DND-41 (cell line): ENCODE data around the gene GDPD4.

Source experiments
- ATAC-seq: fragments of 200-7000 bp; cut with Tn5 transposase; 3 replicates; pipeline ENCODE4 v1.9.1; 2021; ENCODE audit warnings: low read depth; ENCODE audit not compliant: insufficient read depth
- DNase-seq: peaks from one replicate; pipeline ENCODE4 v3.0.0-alpha.2; 2020
- H2AFZ ChIP-seq: 2 replicates; pipeline ENCODE4 v1.6.0; 2012; ENCODE audit warnings: low read depth, low read length
- H3K27ac ChIP-seq: 2 replicates; pipeline ENCODE4 v1.5.1; 2012; ENCODE audit warnings: low read length, inconsistent platforms
- H3K27me3 ChIP-seq: fragments of 200-600 bp; sonication (generic); 2 replicates; pipeline ENCODE4 v1.6.0; 2012; ENCODE audit warnings: low read length, mild to moderate bottlenecking, inconsistent platforms; ENCODE audit not compliant: insufficient read depth, poor library complexity
- H3K36me3 ChIP-seq: 2 replicates; pipeline ENCODE4 v1.5.1; 2012; ENCODE audit warnings: low read length, inconsistent platforms; ENCODE audit not compliant: insufficient read depth
- H3K4me1 ChIP-seq: 2 replicates; pipeline ENCODE4 v1.5.1; 2012; ENCODE audit warnings: mild to moderate bottlenecking, low read length; ENCODE audit not compliant: insufficient read depth
- H3K4me2 ChIP-seq: 2 replicates; pipeline ENCODE4 v1.6.0; 2012; ENCODE audit warnings: mild to moderate bottlenecking, moderate library complexity, low read length, inconsistent platforms; ENCODE audit not compliant: insufficient read depth
- H3K4me3 ChIP-seq, 2 experiments: fragments of 200-600 bp in 1 of 2; shearing (Covaris generic) in 1 of 2; 2 replicates each; pipeline ENCODE4 v1.5.1; 2012 to 2016; ENCODE audit warnings: inconsistent platforms in 2 of 2, low read length in 2 of 2, mild to moderate bottlenecking in 2 of 2, low read depth in 1 of 2, moderate library complexity in 1 of 2
- H3K79me2 ChIP-seq: 2 replicates; pipeline ENCODE4 v1.6.0; 2012; ENCODE audit warnings: low read length, inconsistent platforms; ENCODE audit not compliant: insufficient read depth
- H3K9ac ChIP-seq: 2 replicates; pipeline ENCODE4 v1.6.0; 2012; ENCODE audit warnings: low read depth, mild to moderate bottlenecking, inconsistent platforms, low read length, moderate library complexity
- H3K9me3 ChIP-seq: 2 replicates; pipeline ENCODE4 v1.5.1; 2012; ENCODE audit warnings: low read length, moderate library complexity, mild to moderate bottlenecking, inconsistent platforms; ENCODE audit not compliant: insufficient read depth, severe bottlenecking
- H4K20me1 ChIP-seq: 2 replicates; pipeline ENCODE4 v1.6.0; 2012; ENCODE audit warnings: low read length; ENCODE audit not compliant: insufficient read depth
- CTCF ChIP-seq: IDR thresholded peaks from 2 replicates; pipeline ENCODE4 v1.5.1; 2012; ENCODE audit warnings: borderline replicate concordance, low read length, moderate library complexity, mild to moderate bottlenecking; ENCODE audit not compliant: poor library complexity, severe bottlenecking; ENCODE audit errors: extremely low read depth
- EZH2 ChIP-seq: IDR thresholded peaks from 3 replicates; pipeline ENCODE4 v1.6.1; 2012; ENCODE audit warnings: borderline replicate concordance, low read depth, mild to moderate bottlenecking, moderate library complexity, low read length, inconsistent platforms; ENCODE audit not compliant: severe bottlenecking

Gene GDPD4

DNA sequence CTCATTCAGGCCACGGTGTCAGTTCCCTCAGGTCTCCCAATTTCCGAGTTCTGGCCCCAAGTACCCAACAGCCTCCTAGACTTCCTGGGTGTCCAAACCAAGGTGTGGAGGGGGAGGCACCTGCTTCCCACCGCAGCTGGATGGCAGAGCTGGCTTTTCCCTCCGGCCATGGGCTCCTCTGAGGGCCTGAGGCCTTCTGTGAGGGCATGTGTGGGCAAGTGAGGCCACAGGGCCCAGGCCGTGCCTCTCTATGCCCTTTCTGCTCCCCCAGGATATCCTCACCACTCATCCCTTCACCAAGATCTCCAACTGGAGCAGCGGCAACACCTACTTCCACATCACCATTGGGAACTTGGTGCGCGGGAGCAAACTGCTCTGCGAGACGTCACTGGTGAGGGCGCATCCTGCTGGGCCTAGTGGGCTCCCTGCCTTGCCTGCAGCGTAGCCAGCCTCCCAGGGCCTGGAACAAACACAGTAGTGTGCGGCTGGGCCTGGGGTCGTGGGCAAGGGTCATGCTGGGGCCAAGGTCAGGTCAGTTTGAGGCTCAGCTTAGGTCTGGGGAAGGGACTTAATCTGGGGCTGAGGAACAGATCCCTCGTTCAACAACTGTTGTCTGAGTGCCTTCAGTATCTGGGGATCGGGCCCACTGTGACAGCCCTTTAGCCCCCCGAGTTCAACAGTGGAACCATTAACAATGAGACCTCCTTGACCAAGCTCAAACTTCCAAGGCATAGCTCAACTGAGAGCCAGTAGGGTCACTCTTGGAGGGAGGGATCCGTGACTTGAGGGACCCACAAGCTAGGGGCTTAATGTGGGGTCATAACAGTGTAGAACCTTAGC lies 87.7 kb downstream of the GDPD4 start:
- DNase-seq (no peak), ATAC-seq (no peak)
- Histone ChIP-seq H4K20me1 (no peaks in the 10 kb centered on the region), H3K79me2 (no peaks in the 10 kb centered on the region), H3K27ac (no peak overlapping the region), H2AFZ (no peak overlapping the region), H3K9ac (no peak overlapping the region), H3K36me3 (no peaks in the 10 kb centered on the region), H3K4me2 (no peak overlapping the region), H3K4me3 (no peak overlapping the region), H3K4me1 (no peaks in the 10 kb centered on the region), H3K9me3 (no peaks in the 10 kb centered on the region), H3K27me3 (no peaks in the 10 kb centered on the region)
- TF ChIP-seq CTCF (no peak), EZH2 (no peak)

DNA sequence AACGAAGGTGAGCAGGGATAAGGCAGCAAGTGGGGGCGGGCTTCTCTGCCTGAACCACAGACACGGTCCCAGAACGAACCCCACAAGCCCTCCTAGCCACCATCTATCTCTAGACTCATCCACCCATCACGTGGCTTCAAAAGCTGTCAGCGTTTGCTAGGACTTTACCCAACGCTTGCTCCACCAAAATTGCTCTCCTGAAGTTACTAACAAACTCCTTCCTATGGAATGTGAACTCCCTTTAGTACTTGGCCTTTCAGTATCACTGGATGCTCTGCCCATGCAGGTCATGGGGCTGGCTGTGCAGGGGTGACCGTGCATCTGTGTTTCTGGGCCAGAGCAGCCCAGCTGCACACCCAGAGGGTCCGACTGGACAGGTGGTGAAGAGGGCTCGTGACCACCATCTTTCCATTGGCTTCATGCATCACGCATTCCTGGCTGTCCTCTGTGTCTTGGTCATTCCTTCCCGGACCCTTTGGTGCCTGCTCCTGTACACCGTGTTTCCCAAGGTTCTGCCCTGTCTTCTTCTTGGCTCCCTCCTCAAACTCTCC lies 88.4 kb downstream of the GDPD4 start:
- Histone ChIP-seq H3K4me2 (no peak overlapping the region), H3K4me3 (no peak overlapping the region), H3K79me2 (no peaks in the 10 kb centered on the region), H3K27ac (no peak overlapping the region), H3K4me1 (no peaks in the 10 kb centered on the region), H3K36me3 (no peaks in the 10 kb centered on the region), H4K20me1 (no peaks in the 10 kb centered on the region), H2AFZ (no peak overlapping the region), H3K9ac (no peak overlapping the region), H3K27me3 (no peaks in the 10 kb centered on the region), H3K9me3 (no peaks in the 10 kb centered on the region)
- ATAC-seq (no peak), DNase-seq (no peak)
- TF ChIP-seq CTCF: no peak
- no peak for TF ChIP-seq EZH2

DNA sequence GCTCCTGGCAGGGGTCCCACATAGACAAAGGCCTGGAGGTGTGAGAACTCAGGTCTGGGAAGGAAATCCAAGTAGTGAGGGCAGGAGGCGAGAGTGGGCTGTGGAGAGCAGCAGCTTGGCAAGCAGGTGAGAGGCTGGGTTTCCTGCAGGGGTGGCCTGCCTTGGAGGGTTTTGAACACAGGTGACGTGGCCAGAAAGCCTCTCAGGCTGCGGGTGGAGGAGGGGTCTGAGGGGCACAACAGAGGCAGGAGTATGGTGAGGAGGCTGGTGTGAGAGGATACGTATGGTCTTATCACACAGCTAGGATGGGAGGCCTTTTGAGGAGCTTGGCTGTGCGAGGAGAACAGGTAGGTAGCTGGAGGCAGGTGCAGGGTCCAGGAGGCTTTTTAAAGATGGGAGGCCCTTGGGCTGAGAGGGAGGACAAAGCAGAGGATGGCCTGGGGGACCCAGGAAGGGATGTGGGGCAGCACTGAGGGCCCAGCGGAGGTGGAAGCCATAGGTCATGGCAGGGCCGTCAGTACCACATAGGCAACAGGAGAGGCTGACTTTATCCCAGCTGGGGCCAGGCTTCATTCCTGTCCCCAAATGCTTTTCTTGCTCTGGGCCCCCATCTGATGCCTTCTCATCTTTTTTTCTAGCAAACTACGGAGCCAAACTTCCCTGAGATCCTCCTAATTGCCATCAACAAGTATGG lies 89.0 kb downstream of the GDPD4 start:
- Histone ChIP-seq H3K4me1 (no peaks in the 10 kb centered on the region), H3K9ac (no peak overlapping the region), H4K20me1 (no peaks in the 10 kb centered on the region), H3K4me2 (no peak overlapping the region), H3K36me3 (no peaks in the 10 kb centered on the region), H3K27me3 (no peaks in the 10 kb centered on the region), H3K79me2 (no peaks in the 10 kb centered on the region), H3K27ac (no peak overlapping the region), H3K4me3 (no peak overlapping the region), H2AFZ (no peak overlapping the region), H3K9me3 (no peaks in the 10 kb centered on the region)
- ATAC-seq (no peak), DNase-seq (no peak)
- TF ChIP-seq CTCF (no peak), EZH2 (no peak)
